ENCODE measurements around the gene B4GALNT4.

- TF ChIP-seq CTCF (IDR thresholded peaks at IDR 0.05 in 4 of 5, conservative IDR thresholded peaks at IDR 0.05 in 1 of 5): no peak
- no peak for TF ChIP-seq POLR2A (IDR thresholded peaks at IDR 0.05)
Observed at GRCh38 chr11:386483-386882, 17.2 kb downstream of the B4GALNT4 start.

All from gastrocnemius medialis (tissue), 4 donors.